Tibial nerve (tissue), 4 donors: ENCODE measurements around the gene GPRIN3.

ENCODE experiments used
- EP300 ChIP-seq, 2 donors: sonication (generic); formaldehyde crosslinking; IDR thresholded peaks; one replicate each; pipeline ENCODE4 v1.6.1; 2017; ENCODE audit warnings: antibody characterized with exemption in 2 of 2, mild to moderate bottlenecking in 1 of 2
- POLR2A ChIP-seq, 2 donors: fragments of 450-650 bp; IDR thresholded peaks; one replicate each; pipeline ENCODE4 v1.6.1; 2017; ENCODE audit warnings: antibody characterized with exemption in 2 of 2, mild to moderate bottlenecking in 2 of 2, moderate library complexity in 2 of 2
- TF ChIP-seq, protein P1 (sequence below), 5 experiments: fragments of 200-600 bp in 3 of 5; fragments of 450-650 bp in 2 of 5; sonication (generic) in 3 of 5; IDR thresholded peaks; one replicate each; pipeline ENCODE4 v1.5.1; 2016 to 2019; ENCODE audit warnings: antibody characterized with exemption in 5 of 5, mild to moderate bottlenecking in 3 of 5, moderate library complexity in 2 of 5

DNA sequence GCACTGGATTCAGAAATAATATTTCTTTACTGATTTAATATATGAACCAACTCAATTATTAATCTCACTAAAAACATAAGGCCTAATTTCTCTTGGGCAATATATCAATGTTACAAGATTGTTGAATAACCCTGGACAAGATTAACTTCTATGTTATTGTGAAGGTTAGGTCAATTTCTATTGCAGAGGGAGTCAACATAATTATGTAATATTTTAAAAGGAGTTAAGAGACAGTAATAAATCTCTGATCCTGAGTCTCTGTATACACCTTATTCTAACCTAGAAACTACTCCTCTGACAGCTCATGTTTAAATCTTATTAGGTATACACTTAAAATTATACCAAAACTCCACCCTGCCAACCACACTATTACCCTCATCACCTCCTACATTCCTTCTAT, 15.1 kb upstream of the GPRIN3 start:
- no peak for TF ChIP-seq EP300 (IDR thresholded peaks at IDR 0.05)
- TF ChIP-seq, protein P1, sequence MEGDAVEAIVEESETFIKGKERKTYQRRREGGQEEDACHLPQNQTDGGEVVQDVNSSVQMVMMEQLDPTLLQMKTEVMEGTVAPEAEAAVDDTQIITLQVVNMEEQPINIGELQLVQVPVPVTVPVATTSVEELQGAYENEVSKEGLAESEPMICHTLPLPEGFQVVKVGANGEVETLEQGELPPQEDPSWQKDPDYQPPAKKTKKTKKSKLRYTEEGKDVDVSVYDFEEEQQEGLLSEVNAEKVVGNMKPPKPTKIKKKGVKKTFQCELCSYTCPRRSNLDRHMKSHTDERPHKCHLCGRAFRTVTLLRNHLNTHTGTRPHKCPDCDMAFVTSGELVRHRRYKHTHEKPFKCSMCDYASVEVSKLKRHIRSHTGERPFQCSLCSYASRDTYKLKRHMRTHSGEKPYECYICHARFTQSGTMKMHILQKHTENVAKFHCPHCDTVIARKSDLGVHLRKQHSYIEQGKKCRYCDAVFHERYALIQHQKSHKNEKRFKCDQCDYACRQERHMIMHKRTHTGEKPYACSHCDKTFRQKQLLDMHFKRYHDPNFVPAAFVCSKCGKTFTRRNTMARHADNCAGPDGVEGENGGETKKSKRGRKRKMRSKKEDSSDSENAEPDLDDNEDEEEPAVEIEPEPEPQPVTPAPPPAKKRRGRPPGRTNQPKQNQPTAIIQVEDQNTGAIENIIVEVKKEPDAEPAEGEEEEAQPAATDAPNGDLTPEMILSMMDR (IDR thresholded peaks at IDR 0.05) = no peak
- TF ChIP-seq POLR2A (IDR thresholded peaks at IDR 0.05) = no peak
